ENCODE results near the gene ADGRD1.

- TF ChIP-seq MAX (IDR thresholded peaks at IDR 0.05; ENCODE audit: low read depth, low read length) (no peak), CTCF (IDR thresholded peaks at IDR 0.05; ENCODE audit: low read depth, low read length) (no peak), POLR2A (IDR thresholded peaks at IDR 0.05; ENCODE audit: extremely low read depth, insufficient read length) (no peak), MYC (IDR thresholded peaks at IDR 0.05; ENCODE audit: low read depth, low read length) (no peak)
These were observed 183.5 kb downstream of the ADGRD1 start for GRCh38 chr12:131137009-131137835.

Data from NB4 (cell line).